Osteoblast (primary cell): ENCODE measurements around the gene TENT5C. TPM values are rescaled to one million over a fixed set of nuclear protein-coding genes. Genes with fewer than 3 reads are reported as not detected.

ENCODE experiments used
- DNase-seq: peaks from one replicate; pipeline ENCODE4 v3.0.0; 2011; ENCODE audit warnings: low spot score, mixed read lengths; ENCODE audit not compliant: insufficient read length; ENCODE audit errors: missing footprints
- H2AFZ ChIP-seq: 2 replicates; pipeline ENCODE4 v1.6.0; 2011; ENCODE audit warnings: mild to moderate bottlenecking, low read length
- H3K27ac ChIP-seq: 2 replicates; pipeline ENCODE4 v1.5.1; 2011; ENCODE audit warnings: mild to moderate bottlenecking, low read depth, low read length, moderate library complexity
- H3K27me3 ChIP-seq: 2 replicates; pipeline ENCODE4 v1.6.0; 2012; ENCODE audit warnings: mild to moderate bottlenecking, control low read depth, inconsistent platforms, low read length, moderate library complexity; ENCODE audit not compliant: insufficient read depth
- H3K36me3 ChIP-seq: 2 replicates; pipeline ENCODE4 v1.5.1; 2011; ENCODE audit warnings: mild to moderate bottlenecking, low read length, control low read depth, moderate library complexity; ENCODE audit not compliant: insufficient read depth
- H3K4me1 ChIP-seq: 2 replicates; pipeline ENCODE4 v1.5.1; 2011; ENCODE audit warnings: mild to moderate bottlenecking, low read length, control low read depth, moderate library complexity; ENCODE audit not compliant: insufficient read depth
- H3K4me2 ChIP-seq: 2 replicates; pipeline ENCODE4 v1.6.0; 2011; ENCODE audit warnings: mild to moderate bottlenecking, low read length; ENCODE audit not compliant: insufficient read depth
- H3K4me3 ChIP-seq: fragments of 200-600 bp; sonication (generic); 3 replicates; pipeline ENCODE4 v1.5.1; 2012; ENCODE audit warnings: mild to moderate bottlenecking, low read length, inconsistent platforms; ENCODE audit not compliant: insufficient read depth
- H3K79me2 ChIP-seq: 2 replicates; pipeline ENCODE4 v1.6.0; 2012; ENCODE audit warnings: mild to moderate bottlenecking, low read length, control low read depth, inconsistent platforms; ENCODE audit not compliant: insufficient read depth
- H3K9me3 ChIP-seq: 2 replicates; pipeline ENCODE4 v1.5.1; 2011; ENCODE audit warnings: low read depth, low read length, control low read depth
- H4K20me1 ChIP-seq: 2 replicates; pipeline ENCODE4 v1.6.0; 2012; ENCODE audit warnings: mild to moderate bottlenecking, low read length, control low read depth; ENCODE audit not compliant: insufficient read depth
- CTCF ChIP-seq: IDR thresholded peaks from 2 replicates; pipeline ENCODE4 v1.5.1; 2011; ENCODE audit warnings: mild to moderate bottlenecking, low read depth, low read length, moderate library complexity; ENCODE audit errors: extremely low read depth
- total RNA-seq: library from RNA; depleted of rRNA; stranded (reverse); fragments of >200 nt; gene quantifications from 2 replicates; pipeline ENCODE4 v1.2.3, GENCODE V29; 2012

The TENT5C gene
- total RNA-seq, 1 donor: 0.36 TPM

GRCh38 chr1:117606649-117607430 is 992 bp downstream of the TENT5C start:
- H3K9me3 ChIP-seq: no peaks in the 10 kb centered on the region
- peak overlapping the region; percentile 94 for H3K4me2 ChIP-seq
- H3K36me3 ChIP-seq: no peaks in the 10 kb centered on the region
- no peak overlapping the region for H3K27ac ChIP-seq
- no peak for TF ChIP-seq CTCF
- peaks cover 46% of the 10 kb centered on the region for H3K27me3 ChIP-seq
- no peaks in the 10 kb centered on the region for H3K79me2 ChIP-seq
- H4K20me1 ChIP-seq: no peaks in the 10 kb centered on the region
- H2AFZ ChIP-seq: peak overlapping the region; percentile 52
- H3K4me3 ChIP-seq: peak overlapping the region; percentile 76
- H3K4me1 ChIP-seq: peaks cover 16% of the 10 kb centered on the region
- DNase-seq: peak; percentile 59

- Histone ChIP-seq H3K36me3 (no peaks in the 10 kb centered on the region), H3K4me2 (no peak overlapping the region), H3K4me1 (peaks cover 19% of the 10 kb centered on the region), H3K27ac (no peak overlapping the region), H3K4me3 (no peak overlapping the region), H3K79me2 (no peaks in the 10 kb centered on the region), H3K27me3 (peaks cover 46% of the 10 kb centered on the region), H2AFZ (no peak overlapping the region), H4K20me1 (no peaks in the 10 kb centered on the region), H3K9me3 (no peaks in the 10 kb centered on the region)
- DNase-seq: no peak
- TF ChIP-seq CTCF: no peak
Measured at GRCh38 chr1:117607471-117607870, 1.6 kb downstream of the TENT5C start.

DNA sequence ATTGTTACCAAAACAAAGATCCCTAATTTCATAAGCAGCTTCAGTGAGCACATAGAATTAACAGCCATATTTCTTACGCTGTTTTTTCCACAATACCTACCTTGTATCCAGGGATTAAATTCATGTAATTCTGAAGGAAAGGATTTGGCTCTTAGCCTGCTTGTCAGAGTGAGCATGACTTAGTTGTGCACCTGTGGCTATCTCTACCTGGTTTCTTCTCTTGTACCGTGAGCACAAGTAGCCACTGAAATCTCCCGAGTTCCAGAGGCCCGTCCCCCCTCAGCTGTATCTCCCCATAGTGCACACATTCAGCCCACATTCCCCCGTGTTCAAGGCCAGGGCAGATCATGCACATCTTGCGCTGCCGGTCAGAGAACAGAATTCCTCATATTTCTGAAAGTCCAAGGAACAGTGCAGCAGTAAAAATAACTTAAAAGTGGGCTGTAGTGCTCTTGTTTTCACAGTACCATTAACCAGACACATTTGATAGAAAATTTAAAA is 2.3 kb downstream of the TENT5C start:
- Histone ChIP-seq H3K27me3 (peaks cover 46% of the 10 kb centered on the region), H2AFZ (no peak overlapping the region), H3K4me3 (no peak overlapping the region), H3K79me2 (no peaks in the 10 kb centered on the region), H3K36me3 (no peaks in the 10 kb centered on the region), H3K27ac (no peak overlapping the region), H3K4me1 (peaks cover 26% of the 10 kb centered on the region), H4K20me1 (no peaks in the 10 kb centered on the region), H3K4me2 (no peak overlapping the region), H3K9me3 (no peaks in the 10 kb centered on the region)
- DNase-seq: no peak
- TF ChIP-seq CTCF: no peak

DNA sequence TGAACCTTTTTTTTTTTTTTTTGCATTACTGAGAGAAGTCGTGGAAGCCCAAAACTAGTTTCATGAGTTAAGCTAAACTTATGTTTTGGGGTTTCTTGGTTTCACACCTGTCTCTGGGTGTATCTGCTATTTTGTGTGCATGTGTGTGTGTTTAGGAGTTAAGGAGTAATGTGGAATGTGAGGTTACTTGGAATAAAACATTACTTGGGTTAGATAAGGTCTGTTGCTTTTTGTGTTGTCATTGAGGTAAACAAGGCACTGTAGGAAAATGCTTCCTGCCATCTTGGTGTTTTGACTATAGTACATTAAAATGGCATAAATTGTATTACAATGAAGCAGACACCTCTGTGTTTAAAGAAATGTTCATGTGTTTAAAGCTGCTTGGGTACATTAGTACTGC is 2.9 kb downstream of the TENT5C start:
- no peak overlapping the region for H3K4me3 ChIP-seq
- TF ChIP-seq CTCF: no peak
- no peak overlapping the region for H3K4me2 ChIP-seq
- H2AFZ ChIP-seq: no peak overlapping the region
- no peaks in the 10 kb centered on the region for H3K79me2 ChIP-seq
- H3K27ac ChIP-seq: no peak overlapping the region
- peaks cover 31% of the 10 kb centered on the region for H3K4me1 ChIP-seq
- H3K36me3 ChIP-seq: no peaks in the 10 kb centered on the region
- H4K20me1 ChIP-seq: no peaks in the 10 kb centered on the region
- H3K9me3 ChIP-seq: no peaks in the 10 kb centered on the region
- peaks cover 44% of the 10 kb centered on the region for H3K27me3 ChIP-seq
- DNase-seq: no peak
